Breast epithelium (tissue), 3 donors: ENCODE results near the gene HOXB4.

ENCODE experiments used
- CTCF ChIP-seq, 3 donors: fragments of 450-650 bp; IDR thresholded peaks; one replicate each; pipeline ENCODE4 v1.5.1; 2016 to 2017; ENCODE audit warnings: antibody characterized with exemption in 3 of 3, mild to moderate bottlenecking in 3 of 3, moderate library complexity in 3 of 3
- POLR2A ChIP-seq: fragments of 450-650 bp; IDR thresholded peaks from one replicate; pipeline ENCODE4 v1.6.1; 2016; ENCODE audit warnings: antibody characterized with exemption, mild to moderate bottlenecking, moderate library complexity

DNA sequence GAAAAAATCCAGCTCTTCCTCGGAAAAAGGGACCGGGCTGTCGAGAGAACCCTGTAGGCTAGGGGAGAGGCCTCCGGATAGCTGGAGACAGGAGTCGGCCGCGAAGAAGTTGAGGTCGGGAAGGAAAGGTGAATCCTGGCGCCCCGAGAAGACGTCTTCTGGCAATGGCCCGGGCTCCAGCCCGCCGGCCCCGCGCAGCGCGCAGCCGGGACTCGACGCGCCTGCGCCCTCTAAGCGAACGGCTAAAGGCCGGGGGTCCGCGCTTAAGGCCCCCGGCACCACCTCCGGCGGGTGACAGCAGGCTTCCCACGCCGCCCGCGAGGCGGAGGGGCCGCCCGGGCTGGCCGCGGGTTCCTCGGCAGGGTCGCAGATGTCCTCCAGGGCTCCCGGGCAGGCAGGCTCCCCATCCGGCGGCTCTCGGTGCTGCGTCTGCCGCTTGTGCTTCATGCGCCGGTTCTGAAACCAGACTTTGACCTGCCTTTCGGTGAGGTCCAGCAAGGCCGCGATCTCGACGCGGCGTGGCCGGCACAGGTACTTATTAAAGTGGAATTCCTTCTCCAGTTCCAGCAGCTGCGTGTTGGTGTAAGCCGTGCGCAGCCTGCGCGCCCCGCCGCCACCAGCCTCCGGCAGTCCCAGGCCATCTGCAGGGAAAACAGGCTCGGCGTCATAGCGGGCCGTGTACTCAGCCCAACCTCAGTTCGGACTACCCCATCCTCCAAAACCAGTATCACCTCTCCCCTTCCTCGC lies 34.9 kb downstream of the HOXB4 start:
- TF ChIP-seq CTCF (IDR thresholded peaks at IDR 0.05) (peak; percentile 29 to 36 (median 34)), POLR2A (no peak)
